Mammary epithelial cell (primary cell): ENCODE data around the gene UCN2.

Experiments
- EZH2 ChIP-seq: IDR thresholded peaks from 2 replicates; pipeline ENCODE4 v1.6.1; 2012; ENCODE audit warnings: low read length, inconsistent platforms, borderline replicate concordance
- TF ChIP-seq, protein P1 (sequence below), 2 donors: IDR thresholded peaks in 1 of 2; conservative IDR thresholded peaks in 1 of 2; 2 replicates each; pipeline ENCODE4 v1.5.1; 2011 to 2012; ENCODE audit warnings: inconsistent platforms in 2 of 2, low read length in 2 of 2, mild to moderate bottlenecking in 2 of 2, control low read depth in 1 of 2, low read depth in 1 of 2; ENCODE audit not compliant: insufficient read depth in 1 of 2; ENCODE audit errors: extremely low read depth in 1 of 2

DNA sequence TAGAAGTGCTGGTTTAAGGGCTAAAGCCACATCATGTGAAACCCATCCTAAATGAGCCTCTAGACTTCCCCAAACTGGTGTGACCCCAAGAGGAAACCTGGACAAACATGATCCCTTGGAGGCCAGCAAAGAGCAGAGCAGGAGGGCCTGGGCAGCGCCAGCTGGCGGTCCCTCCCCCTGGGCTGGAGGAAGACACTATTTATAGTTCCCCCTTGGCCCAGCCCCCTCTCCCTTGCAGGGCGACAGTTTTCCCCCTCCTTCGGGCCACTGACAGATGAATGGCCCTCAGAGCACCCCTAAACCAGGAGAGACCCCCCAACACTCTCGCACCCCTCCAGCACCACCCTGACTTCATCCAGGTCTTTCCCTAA is 2.9 kb downstream of the UCN2 start:
- TF ChIP-seq, protein P1, sequence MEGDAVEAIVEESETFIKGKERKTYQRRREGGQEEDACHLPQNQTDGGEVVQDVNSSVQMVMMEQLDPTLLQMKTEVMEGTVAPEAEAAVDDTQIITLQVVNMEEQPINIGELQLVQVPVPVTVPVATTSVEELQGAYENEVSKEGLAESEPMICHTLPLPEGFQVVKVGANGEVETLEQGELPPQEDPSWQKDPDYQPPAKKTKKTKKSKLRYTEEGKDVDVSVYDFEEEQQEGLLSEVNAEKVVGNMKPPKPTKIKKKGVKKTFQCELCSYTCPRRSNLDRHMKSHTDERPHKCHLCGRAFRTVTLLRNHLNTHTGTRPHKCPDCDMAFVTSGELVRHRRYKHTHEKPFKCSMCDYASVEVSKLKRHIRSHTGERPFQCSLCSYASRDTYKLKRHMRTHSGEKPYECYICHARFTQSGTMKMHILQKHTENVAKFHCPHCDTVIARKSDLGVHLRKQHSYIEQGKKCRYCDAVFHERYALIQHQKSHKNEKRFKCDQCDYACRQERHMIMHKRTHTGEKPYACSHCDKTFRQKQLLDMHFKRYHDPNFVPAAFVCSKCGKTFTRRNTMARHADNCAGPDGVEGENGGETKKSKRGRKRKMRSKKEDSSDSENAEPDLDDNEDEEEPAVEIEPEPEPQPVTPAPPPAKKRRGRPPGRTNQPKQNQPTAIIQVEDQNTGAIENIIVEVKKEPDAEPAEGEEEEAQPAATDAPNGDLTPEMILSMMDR (conservative IDR thresholded peaks at IDR 0.05 in 1 of 2, IDR thresholded peaks at IDR 0.05 in 1 of 2; ENCODE audit: extremely low read depth in 1 of 2, insufficient read depth in 1 of 2, low read depth in 1 of 2, low read length in 2 of 2), result no peak
- TF ChIP-seq EZH2, result no peak
